GM10248 (cell line): ENCODE data around the gene BIK.

ENCODE experiments used
- CTCF ChIA-PET: fragments of 300-600 bp; sonication (Branson Sonifier 250); formaldehyde crosslinking; extraction: SDS; loops from one replicate; lab custom pipeline; 2021; ENCODE audit warnings: antibody characterized with exemption; lab: Yijun Ruan, JAX
- POLR2A ChIA-PET: fragments of 350-650 bp; sonication (Branson Sonifier 250); formaldehyde crosslinking; extraction: SDS; loops from one replicate; lab custom pipeline; 2020; ENCODE audit warnings: antibody characterized with exemption; lab: Yijun Ruan, JAX
- DNase-seq: peaks from one replicate; pipeline ENCODE4 v3.0.0; 2012; ENCODE audit errors: extremely low spot score
- CTCF ChIP-seq: IDR thresholded peaks from 2 replicates; pipeline ENCODE4 v1.5.1; 2012; ENCODE audit warnings: mild to moderate bottlenecking, low read depth; ENCODE audit errors: extremely low read depth, missing control alignments, control extremely low read depth

Gene BIK

GRCh38 chr22:43133401-43133800 is 22.9 kb downstream of the BIK start:
- CTCF ChIA-PET: interaction anchor here (0.9 to 1.5 kb wide), 2 partner anchors 22 to 266 kb away, joined by 3 to 4 read pairs; no protein-coding TSS in a partner anchor
- no peak for DNase-seq
- TF ChIP-seq CTCF: no peak
- POLR2A ChIA-PET: no interaction called here

GRCh38 chr22:43134553-43134952 is 24.0 kb downstream of the BIK start:
- ChIA-PET POLR2A (no interaction called here), CTCF (no interaction called here)
- no peak for TF ChIP-seq CTCF
- no peak for DNase-seq

- ChIA-PET CTCF (interaction anchor here (0.9 to 2.3 kb wide), 4 partner anchors 9 to 24 kb away, joined by 4 to 8 read pairs (median 6); no protein-coding TSS in a partner anchor), POLR2A (no interaction called here)
- DNase-seq: no peak
- no peak for TF ChIP-seq CTCF
Measured at GRCh38 chr22:43135565-43135964, 25.0 kb downstream of the BIK start.

GRCh38 chr22:43136255-43136654 is 25.7 kb downstream of the BIK start:
- ChIA-PET CTCF (interaction anchor here (1.0 to 2.3 kb wide), 4 partner anchors 10 to 268 kb away, joined by 5 to 8 read pairs (median 6); no protein-coding TSS in a partner anchor), POLR2A (no interaction called here)
- DNase-seq: peak; percentile 82
- peak; percentile 66 for TF ChIP-seq CTCF

- no peak for TF ChIP-seq CTCF
- ChIA-PET CTCF (interaction anchor here (1.0 to 2.3 kb wide), 3 partner anchors 10 to 269 kb away, joined by 5 to 7 read pairs (median 6); no protein-coding TSS in a partner anchor), POLR2A (no interaction called here)
- no peak for DNase-seq
Measured at GRCh38 chr22:43136801-43137200, 26.3 kb downstream of the BIK start.

- DNase-seq: peak; percentile 94
- ChIA-PET CTCF (no interaction called here), POLR2A (no interaction called here)
- no peak for TF ChIP-seq CTCF
Measured at GRCh38 chr22:43142880-43143562, 32.5 kb downstream of the BIK start, which contains the start of gene MCAT. TSS of gene MCAT (minus strand) at chr22:43143398. CDS start at chr22:43143348, 50 bp downstream.
